ENCODE data around the gene SYNE4.

SYNE4 gene

GRCh38 chr19:36009633-36010379, 1.2 kb upstream of the SYNE4 start:
- H3K4me3 ChIP-seq (ENCODE audit: low read depth, low read length), result peak overlapping the region; percentile 36
- DNase-seq (ENCODE audit: low read depth), result no peak
- no peak for TF ChIP-seq CTCF (IDR thresholded peaks at IDR 0.05; ENCODE audit: insufficient read depth, low read depth, low read length, missing control alignments)

GRCh38 chr19:36009220-36009619, 607 bp upstream of the SYNE4 start:
- DNase-seq (ENCODE audit: low read depth), result peak; percentile 66
- peak overlapping the region; percentile 42 for H3K4me3 ChIP-seq (ENCODE audit: low read depth, low read length)
- TF ChIP-seq CTCF (IDR thresholded peaks at IDR 0.05; ENCODE audit: insufficient read depth, low read depth, low read length, missing control alignments), result no peak

GRCh38 chr19:36006955-36007354, 1.7 kb downstream of the SYNE4 start:
- DNase-seq (ENCODE audit: low read depth), result no peak
- TF ChIP-seq CTCF (IDR thresholded peaks at IDR 0.05; ENCODE audit: insufficient read depth, low read depth, low read length, missing control alignments), result no peak
- no peak overlapping the region for H3K4me3 ChIP-seq (ENCODE audit: low read depth, low read length)

GRCh38 chr19:36003284-36003683, 5.3 kb downstream of the SYNE4 start:
- no peak overlapping the region for H3K4me3 ChIP-seq (ENCODE audit: low read depth, low read length)
- TF ChIP-seq CTCF (IDR thresholded peaks at IDR 0.05; ENCODE audit: insufficient read depth, low read depth, low read length, missing control alignments), result no peak
- DNase-seq (ENCODE audit: low read depth), result no peak

DNA sequence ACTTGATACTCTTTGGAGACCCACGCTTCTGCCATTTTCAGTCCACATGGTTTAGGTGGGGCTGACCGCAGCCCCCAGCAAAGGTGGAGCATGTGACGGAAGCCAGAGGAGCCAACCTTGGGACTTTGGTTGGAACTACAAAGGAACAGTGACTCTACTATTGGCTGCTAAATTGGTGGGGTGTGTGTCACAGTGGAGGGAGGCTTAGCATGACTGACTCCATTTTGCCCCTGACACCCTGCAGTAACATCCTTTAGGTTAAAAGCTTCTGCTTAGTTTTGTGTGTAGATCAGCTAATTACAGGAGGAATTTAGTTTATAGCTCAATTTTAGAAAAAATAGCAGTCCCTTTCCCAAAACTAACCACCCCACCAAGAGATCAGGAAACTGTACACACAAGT, 7.0 kb downstream of the SYNE4 start:
- no peak overlapping the region for H3K4me3 ChIP-seq (ENCODE audit: low read depth, low read length)
- no peak for DNase-seq (ENCODE audit: low read depth)
- no peak for TF ChIP-seq CTCF (IDR thresholded peaks at IDR 0.05; ENCODE audit: insufficient read depth, low read depth, low read length, missing control alignments)

DNA sequence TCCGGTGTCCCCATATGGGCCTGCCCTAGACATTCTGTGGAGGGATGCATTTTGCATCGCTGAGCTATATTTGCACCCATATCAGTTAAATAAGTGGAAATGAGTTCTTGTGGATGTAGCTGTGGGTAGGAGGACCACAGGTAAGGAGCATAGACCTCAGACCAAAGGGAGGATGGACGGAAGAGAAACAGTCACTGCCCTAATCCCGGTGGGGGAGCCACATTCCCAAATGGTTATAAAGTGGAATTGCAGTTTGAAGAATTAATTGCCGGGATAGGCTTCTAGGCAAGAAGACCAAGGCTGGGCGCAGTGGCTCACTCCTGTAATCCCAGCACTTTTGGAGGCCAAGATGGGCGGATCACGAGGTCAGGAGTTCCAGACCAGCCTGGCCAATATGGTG, 11.8 kb downstream of the SYNE4 start:
- H3K4me3 ChIP-seq (ENCODE audit: low read depth, low read length), result no peak overlapping the region
- TF ChIP-seq CTCF (IDR thresholded peaks at IDR 0.05; ENCODE audit: insufficient read depth, low read depth, low read length, missing control alignments), result no peak
- DNase-seq (ENCODE audit: low read depth), result no peak
